IMR-90 (cell line): ENCODE results near the gene PLD2. TPM values are rescaled to one million over a fixed set of nuclear protein-coding genes. Genes with fewer than 3 reads are reported as not detected.

Experiments
- ATAC-seq: fragments of 200-7000 bp; cut with Tn5 transposase; 2 replicates; pipeline ENCODE4 v1.9.1; 2020; ENCODE audit warnings: low read depth, mild to moderate bottlenecking, moderate library complexity
- BruUV-seq: library from RNA; stranded (reverse); fragments of 400-500 nt; replicated peaks from 2 replicates; lab custom pipeline; 2021; lab: Mats Ljungman, UMichigan
- CTCF ChIA-PET: fragments of 300-600 bp; formaldehyde crosslinking; extraction: SDS; loops from one replicate; lab custom pipeline; 2021; ENCODE audit warnings: antibody characterized with exemption; lab: Yijun Ruan, JAX
- POLR2A ChIA-PET: fragments of 300-600 bp; sonication (Branson Sonifier 250); formaldehyde crosslinking; loops from one replicate; lab custom pipeline; 2022; ENCODE audit warnings: antibody characterized with exemption; ENCODE audit not compliant: unreplicated experiment; lab: Charles Lee
- DNase-seq: peaks from one replicate; pipeline ENCODE4 v3.0.0; 2013
- H2AFZ ChIP-seq: replicated peaks from 2 replicates; pipeline ENCODE3; 2013; ENCODE audit warnings: low read length, mild to moderate bottlenecking; ENCODE audit not compliant: poor library complexity
- H2AK5ac ChIP-seq: 2 replicates; pipeline ENCODE4 v1.6.1; 2013; ENCODE audit warnings: low read depth, low read length, inconsistent platforms
- H2AK9ac ChIP-seq: replicated peaks from 2 replicates; pipeline ENCODE3; 2013; ENCODE audit warnings: mild to moderate bottlenecking, low read depth, low read length, moderate library complexity; ENCODE audit not compliant: poor library complexity
- H2BK120ac ChIP-seq: 2 replicates; pipeline ENCODE4 v1.6.1; 2013; ENCODE audit warnings: low read depth, low read length, inconsistent platforms
- H2BK15ac ChIP-seq: 3 replicates; pipeline ENCODE4 v1.6.1; 2013; ENCODE audit warnings: low read depth, low read length, inconsistent platforms
- H2BK20ac ChIP-seq: 2 replicates; pipeline ENCODE4 v1.6.1; 2013; ENCODE audit warnings: low read depth, mild to moderate bottlenecking, inconsistent platforms, low read length, moderate library complexity
- H2BK5ac ChIP-seq: 2 replicates; pipeline ENCODE4 v1.6.1; 2013; ENCODE audit warnings: mild to moderate bottlenecking, low read depth, low read length, inconsistent platforms; ENCODE audit not compliant: poor library complexity, severe bottlenecking
- H3K14ac ChIP-seq: replicated peaks from 2 replicates; pipeline ENCODE4 v1.6.1; 2013; ENCODE audit warnings: low read depth, low read length, inconsistent platforms
- H3K18ac ChIP-seq: 2 replicates; pipeline ENCODE4 v1.6.1; 2013; ENCODE audit warnings: low read depth, low read length, control low read depth
- H3K23ac ChIP-seq: 2 replicates; pipeline ENCODE4 v1.6.1; 2013; ENCODE audit warnings: low read depth, low read length, inconsistent platforms
- H3K27ac ChIP-seq: 2 replicates; pipeline ENCODE4 v1.5.1; 2013; ENCODE audit warnings: mild to moderate bottlenecking, control low read depth, low read length; ENCODE audit not compliant: insufficient read depth
- H3K27me3 ChIP-seq: 2 replicates; pipeline ENCODE4 v1.6.1; 2013; ENCODE audit warnings: low read length; ENCODE audit not compliant: control insufficient read depth, insufficient read depth
- H3K36me3 ChIP-seq: 2 replicates; pipeline ENCODE4 v1.6.1; 2013; ENCODE audit warnings: low read length, mixed read lengths; ENCODE audit not compliant: control insufficient read depth, insufficient read depth
- H3K4ac ChIP-seq: 2 replicates; pipeline ENCODE4 v1.6.1; 2013; ENCODE audit warnings: low read depth, low read length, inconsistent platforms
- H3K4me1 ChIP-seq: 2 replicates; pipeline ENCODE4 v1.6.1; 2013; ENCODE audit warnings: low read length, mixed read lengths; ENCODE audit not compliant: control insufficient read depth, insufficient read depth
- H3K4me2 ChIP-seq: 2 replicates; pipeline ENCODE4 v1.6.1; 2013; ENCODE audit warnings: low read depth, mild to moderate bottlenecking, control low read depth, low read length, moderate library complexity
- H3K4me3 ChIP-seq: 2 replicates; pipeline ENCODE4 v1.5.1; 2013; ENCODE audit warnings: low read depth, mild to moderate bottlenecking, control low read depth, low read length, moderate library complexity; ENCODE audit not compliant: insufficient read depth
- H3K56ac ChIP-seq: 2 replicates; pipeline ENCODE4 v1.6.1; 2013; ENCODE audit warnings: low read length, inconsistent platforms; ENCODE audit not compliant: insufficient read depth; ENCODE audit errors: extremely low read depth
- H3K79me1 ChIP-seq, 2 experiments: 2 replicates each; pipeline ENCODE4 v1.6.1; 2013; ENCODE audit warnings: low read length in 2 of 2, inconsistent platforms in 1 of 2, low read depth in 1 of 2
- H3K9ac ChIP-seq: 2 replicates; pipeline ENCODE4 v1.6.1; 2013; ENCODE audit warnings: low read depth, low read length, control low read depth
- H3K9me1 ChIP-seq: 2 replicates; pipeline ENCODE4 v1.6.1; 2013; ENCODE audit warnings: low read length, inconsistent platforms; ENCODE audit not compliant: insufficient read depth
- H3K9me3 ChIP-seq: 2 replicates; pipeline ENCODE4 v1.6.1; 2013; ENCODE audit warnings: low read length; ENCODE audit not compliant: control insufficient read depth, insufficient read depth
- H4K20me1 ChIP-seq: 2 replicates; pipeline ENCODE4 v1.6.1; 2013; ENCODE audit warnings: low read length, inconsistent platforms; ENCODE audit not compliant: insufficient read depth
- H4K5ac ChIP-seq: 2 replicates; pipeline ENCODE4 v1.6.1; 2013; ENCODE audit warnings: mild to moderate bottlenecking, low read depth, low read length, control low read depth
- H4K8ac ChIP-seq, 2 experiments: 2 replicates each; pipeline ENCODE4 v1.6.1; 2013; ENCODE audit warnings: low read depth in 2 of 2, low read length in 2 of 2, control low read depth in 1 of 2, inconsistent platforms in 1 of 2
- H4K91ac ChIP-seq: 2 replicates; pipeline ENCODE4 v1.6.1; 2013; ENCODE audit warnings: low read depth, low read length, inconsistent platforms; ENCODE audit not compliant: insufficient read depth
- MXI1 ChIP-seq: IDR thresholded peaks from 2 replicates; pipeline ENCODE4 v1.6.1; 2012; ENCODE audit warnings: low read depth, mild to moderate bottlenecking, low read length, moderate library complexity, borderline replicate concordance
- WGBS, 2 experiments: methylation state at CpG; one replicate each; pipeline versions ENCODE4 v1.1.5 to v1.1.7; 2013; ENCODE audit warnings: missing lambda C conversion rate in 2 of 2; ENCODE audit not compliant: insufficient read length in 1 of 2; ENCODE audit errors: extremely low coverage in 2 of 2; 5-methylcytosine and 5-hydroxymethylcytosine counted together
- dilution Hi-C: fragments of 300-500 bp; cut with HindIII; formaldehyde crosslinking; loops from one replicate; pipeline ENCODE4 v1.14.3; 2018; ENCODE audit warnings: low sequenced_read_pairs; ENCODE audit not compliant: unreplicated experiment
- in situ Hi-C: fragments of 300-500 bp; cut with MboI; formaldehyde crosslinking; loops from 3 replicates; pipeline ENCODE4 v1.14.3; 2019; ENCODE audit warnings: low sequenced_read_pairs, inconsistent platforms, mixed read lengths
- intact Hi-C: fragments of 100-400 bp; cut with micrococcal nuclease; formaldehyde crosslinking; loops from 2 replicates; pipeline ENCODE4 v1.10.0; 2022
- polyA plus RNA-seq, 3 experiments: library from polyadenylated mRNA; depleted of rRNA; stranded (reverse); fragments of >200 nt; gene quantifications; 2 replicates each; pipeline ENCODE4 v1.2.3, GENCODE V29; 2012; ENCODE audit warnings: low replicate concordance in 1 of 3
- total RNA-seq: library from RNA; depleted of rRNA; stranded (reverse); fragments of >200 nt; gene quantifications from 2 replicates; pipeline ENCODE4 v1.2.3, GENCODE V29; 2012
- TF ChIP-seq, protein P1 (sequence below): fragments of 150-350 bp; IDR thresholded peaks from 2 replicates; pipeline ENCODE4 v1.6.1; 2016; ENCODE audit warnings: low read depth, mild to moderate bottlenecking, low read length, moderate library complexity, borderline replicate concordance

The PLD2 gene
- total and polyA plus RNA-seq, 2 of the 4 experiments (the other 2 are of a cell fraction), result 12.5 to 28.0 TPM

DNA sequence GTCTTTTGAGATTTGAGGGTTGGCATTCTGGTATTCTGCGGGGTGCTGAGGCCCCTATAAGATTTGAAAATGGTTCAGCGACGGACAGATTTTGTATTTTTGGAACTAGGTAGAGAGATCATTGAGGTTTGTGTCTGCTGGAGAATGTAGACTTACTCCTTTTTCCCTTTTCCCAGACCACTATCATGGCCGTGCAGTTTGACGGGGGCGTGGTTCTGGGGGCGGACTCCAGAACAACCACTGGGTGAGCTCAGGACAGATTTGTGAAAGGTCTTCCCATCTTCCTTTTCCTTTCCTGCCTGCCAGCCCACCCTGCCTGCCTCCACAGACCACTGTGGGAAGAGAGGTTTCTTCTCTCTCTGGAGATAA is 10.4 kb upstream of the PLD2 start:
- BruUV-seq, result no TSS peak
- Histone ChIP-seq H3K14ac (peak overlapping the region; percentile 100; the same call in 1 of the 2 replicates), H3K4ac (peak overlapping the region; percentile 96), H3K27ac (peak overlapping the region; percentile 71), H4K8ac (peak overlapping the region; percentile 77 to 98), H3K9ac (peak overlapping the region; percentile 88), H2BK120ac (peak overlapping the region; percentile 64; the same call in 1 of the 2 replicates), H3K56ac (peak overlapping the region; percentile 94), H3K9me1 (peaks cover 7% of the 10 kb centered on the region), H3K4me1 (no peaks in the 10 kb centered on the region), H3K23ac (peak overlapping the region; percentile 94; the same call in 1 of the 2 replicates), H2AK9ac (peak overlapping the region; percentile 100), H4K91ac (peak overlapping the region; percentile 90; the same call in 1 of the 2 replicates), H3K18ac (no peak overlapping the region), H2AK5ac (peak overlapping the region; percentile 96), H2BK20ac (no peak overlapping the region), H3K9me3 (no peaks in the 10 kb centered on the region), H4K20me1 (peaks cover 3% of the 10 kb centered on the region; the same call in 1 of the 2 replicates), H3K4me3 (peak overlapping the region; percentile 66), H3K79me1 (peaks cover 11 to 28% of the 10 kb centered on the region in 2 experiments; a peak in 3 of 4 replicates), H3K4me2 (peak overlapping the region; percentile 57), H2AFZ (peak overlapping the region; percentile 95), H3K36me3 (peaks cover 17% of the 10 kb centered on the region), H3K27me3 (no peaks in the 10 kb centered on the region), H2BK5ac (peak overlapping the region; percentile 79), H2BK15ac (no peak overlapping the region), H4K5ac (peak overlapping the region; percentile 66)
- in situ Hi-C loops, result no loop called here
- TF ChIP-seq, protein P1, sequence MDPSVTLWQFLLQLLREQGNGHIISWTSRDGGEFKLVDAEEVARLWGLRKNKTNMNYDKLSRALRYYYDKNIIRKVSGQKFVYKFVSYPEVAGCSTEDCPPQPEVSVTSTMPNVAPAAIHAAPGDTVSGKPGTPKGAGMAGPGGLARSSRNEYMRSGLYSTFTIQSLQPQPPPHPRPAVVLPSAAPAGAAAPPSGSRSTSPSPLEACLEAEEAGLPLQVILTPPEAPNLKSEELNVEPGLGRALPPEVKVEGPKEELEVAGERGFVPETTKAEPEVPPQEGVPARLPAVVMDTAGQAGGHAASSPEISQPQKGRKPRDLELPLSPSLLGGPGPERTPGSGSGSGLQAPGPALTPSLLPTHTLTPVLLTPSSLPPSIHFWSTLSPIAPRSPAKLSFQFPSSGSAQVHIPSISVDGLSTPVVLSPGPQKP, result no peak
- 0 out of 2 replicates have a peak, but pooled peaks have one; percentile 55 for TF ChIP-seq MXI1
- dilution Hi-C loops, result no loop called here
- POLR2A ChIA-PET, result interaction anchor here (0.7 kb wide), 1 partner anchor 27 kb away, joined by 3 read pairs; no protein-coding TSS in a partner anchor
- intact Hi-C loops, result no loop called here
- CTCF ChIA-PET, result interaction anchor here (1.4 kb wide), 1 partner anchor 10 kb away, joined by 5 read pairs; the partner anchor contains the start of gene PLD2
- ATAC-seq (peak; percentile 84), DNase-seq (peak; percentile 35)
- WGBS, 2 experiments, result no CpG with 5 or more reads among the region's 7 CpGs
